ENCODE measurements around the gene NTN3. TPM values are rescaled to one million over a fixed set of nuclear protein-coding genes. Genes with fewer than 3 reads are reported as not detected.

NTN3 gene
- total RNA-seq, 1 donor = 0.36 TPM

GRCh38 chr16:2512735-2513404 is 41.8 kb downstream of the NTN3 start:
- Histone ChIP-seq H3K27me3 (ENCODE audit: insufficient read depth, low read length) (no peaks in the 10 kb centered on the region), H3K4me1 (ENCODE audit: insufficient read depth, low read length) (peaks cover 39% of the 10 kb centered on the region), H3K9me3 (ENCODE audit: low read depth, low read length) (no peaks in the 10 kb centered on the region), H3K79me2 (ENCODE audit: insufficient read depth, low read length) (peaks cover 40% of the 10 kb centered on the region), H3K36me3 (ENCODE audit: insufficient read depth, low read length) (peaks cover 5% of the 10 kb centered on the region), H4K20me1 (ENCODE audit: insufficient read depth, low read length) (peaks cover 34% of the 10 kb centered on the region), H3K4me2 (ENCODE audit: insufficient read depth, low read length) (peak overlapping the region; percentile 77), H2AFZ (ENCODE audit: low read length) (peak overlapping the region; percentile 68), H3K27ac (ENCODE audit: low read depth, low read length) (no peak overlapping the region), H3K4me3 (ENCODE audit: insufficient read depth, low read length) (peak overlapping the region; percentile 98)
- DNase-seq (ENCODE audit: insufficient read length, low spot score, missing footprints) = peak; percentile 83
- TF ChIP-seq, protein P1, sequence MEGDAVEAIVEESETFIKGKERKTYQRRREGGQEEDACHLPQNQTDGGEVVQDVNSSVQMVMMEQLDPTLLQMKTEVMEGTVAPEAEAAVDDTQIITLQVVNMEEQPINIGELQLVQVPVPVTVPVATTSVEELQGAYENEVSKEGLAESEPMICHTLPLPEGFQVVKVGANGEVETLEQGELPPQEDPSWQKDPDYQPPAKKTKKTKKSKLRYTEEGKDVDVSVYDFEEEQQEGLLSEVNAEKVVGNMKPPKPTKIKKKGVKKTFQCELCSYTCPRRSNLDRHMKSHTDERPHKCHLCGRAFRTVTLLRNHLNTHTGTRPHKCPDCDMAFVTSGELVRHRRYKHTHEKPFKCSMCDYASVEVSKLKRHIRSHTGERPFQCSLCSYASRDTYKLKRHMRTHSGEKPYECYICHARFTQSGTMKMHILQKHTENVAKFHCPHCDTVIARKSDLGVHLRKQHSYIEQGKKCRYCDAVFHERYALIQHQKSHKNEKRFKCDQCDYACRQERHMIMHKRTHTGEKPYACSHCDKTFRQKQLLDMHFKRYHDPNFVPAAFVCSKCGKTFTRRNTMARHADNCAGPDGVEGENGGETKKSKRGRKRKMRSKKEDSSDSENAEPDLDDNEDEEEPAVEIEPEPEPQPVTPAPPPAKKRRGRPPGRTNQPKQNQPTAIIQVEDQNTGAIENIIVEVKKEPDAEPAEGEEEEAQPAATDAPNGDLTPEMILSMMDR (IDR thresholded peaks at IDR 0.05; ENCODE audit: extremely low read depth, low read depth, low read length) = peak; percentile 12

- H3K4me2 ChIP-seq (ENCODE audit: insufficient read depth, low read length) = peak within 1 kb of the TSS; percentile 99
- TF ChIP-seq, protein P1 (IDR thresholded peaks at IDR 0.05; ENCODE audit: extremely low read depth, low read depth, low read length) = no peak
- peaks cover 5% of the 10 kb centered on the region for H3K36me3 ChIP-seq (ENCODE audit: insufficient read depth, low read length)
- peaks cover 42% of the 10 kb centered on the region for H4K20me1 ChIP-seq (ENCODE audit: insufficient read depth, low read length)
- peak within 1 kb of the TSS; percentile 98 for H3K4me3 ChIP-seq (ENCODE audit: insufficient read depth, low read length)
- no peaks in the 10 kb centered on the region for H3K27me3 ChIP-seq (ENCODE audit: insufficient read depth, low read length)
- peak within 1 kb of the TSS; percentile 68 for H2AFZ ChIP-seq (ENCODE audit: low read length)
- peaks cover 41% of the 10 kb centered on the region for H3K4me1 ChIP-seq (ENCODE audit: insufficient read depth, low read length)
- peak within 1 kb of the TSS; percentile 93 for H3K27ac ChIP-seq (ENCODE audit: low read depth, low read length)
- H3K9me3 ChIP-seq (ENCODE audit: low read depth, low read length) = no peaks in the 10 kb centered on the region
- peaks cover 48% of the 10 kb centered on the region for H3K79me2 ChIP-seq (ENCODE audit: insufficient read depth, low read length)
- peak; percentile 99 for DNase-seq (ENCODE audit: insufficient read length, low spot score, missing footprints)
These were observed 42.6 kb downstream of the NTN3 start, which contains the start of gene ATP6V0C for GRCh38 chr16:2513405-2514332. Gene ATP6V0C (plus strand): TSS chr16:2513952. CDS start chr16:2514104, 152 bp downstream.

DNA sequence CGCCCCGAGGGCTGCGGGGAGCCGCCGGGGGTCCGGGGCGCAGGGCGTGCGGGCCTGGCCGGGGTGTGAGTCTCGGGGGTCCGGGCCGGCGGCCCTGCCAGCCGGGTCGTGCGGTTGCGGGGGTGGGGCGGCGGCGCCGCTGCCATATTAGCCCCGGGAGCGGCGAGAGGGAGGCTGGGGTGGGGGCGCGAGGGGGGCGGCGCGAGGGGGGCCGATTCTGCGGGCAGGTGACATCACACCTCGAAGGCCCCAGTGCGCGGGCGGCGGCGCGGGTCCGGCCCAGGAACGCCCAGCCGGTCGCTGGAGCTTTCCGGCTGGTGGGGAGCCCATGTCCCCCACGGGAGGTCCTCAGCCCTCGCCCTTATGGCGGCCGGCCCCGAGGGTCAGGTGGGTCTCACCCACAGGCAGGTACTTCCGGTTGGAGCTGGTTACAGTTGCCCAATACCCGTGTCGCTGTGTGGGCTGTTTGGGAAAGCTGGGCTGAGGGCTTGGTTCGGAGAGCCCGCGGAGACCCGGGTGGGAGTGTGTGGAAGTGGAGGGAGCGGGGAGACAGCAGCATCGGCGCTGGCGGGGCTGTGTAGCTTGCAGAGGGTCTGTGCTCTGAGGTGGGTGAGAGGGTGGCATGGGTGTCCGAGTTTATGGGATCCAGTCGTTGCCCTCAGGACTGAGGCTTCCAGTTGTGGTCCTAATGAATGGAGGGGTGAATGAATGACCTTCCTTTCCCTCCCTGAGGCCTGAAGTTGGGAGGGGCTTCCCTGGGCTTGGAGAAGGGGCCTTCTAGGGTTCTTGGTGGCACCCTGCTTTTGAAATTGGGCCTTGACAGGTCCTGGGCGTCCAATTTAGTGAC is 43.5 kb downstream of the NTN3 start:
- peaks cover 9% of the 10 kb centered on the region for H3K36me3 ChIP-seq (ENCODE audit: insufficient read depth, low read length)
- peaks cover 57% of the 10 kb centered on the region for H3K79me2 ChIP-seq (ENCODE audit: insufficient read depth, low read length)
- peak overlapping the region; percentile 93 for H3K27ac ChIP-seq (ENCODE audit: low read depth, low read length)
- peak; percentile 92 for DNase-seq (ENCODE audit: insufficient read length, low spot score, missing footprints)
- no peak overlapping the region for H2AFZ ChIP-seq (ENCODE audit: low read length)
- H4K20me1 ChIP-seq (ENCODE audit: insufficient read depth, low read length) = peaks cover 51% of the 10 kb centered on the region
- peaks cover 43% of the 10 kb centered on the region for H3K4me1 ChIP-seq (ENCODE audit: insufficient read depth, low read length)
- TF ChIP-seq, protein P1 (IDR thresholded peaks at IDR 0.05; ENCODE audit: extremely low read depth, low read depth, low read length) = no peak
- no peaks in the 10 kb centered on the region for H3K27me3 ChIP-seq (ENCODE audit: insufficient read depth, low read length)
- H3K9me3 ChIP-seq (ENCODE audit: low read depth, low read length) = no peaks in the 10 kb centered on the region
- H3K4me2 ChIP-seq (ENCODE audit: insufficient read depth, low read length) = peak overlapping the region; percentile 99
- peak overlapping the region; percentile 98 for H3K4me3 ChIP-seq (ENCODE audit: insufficient read depth, low read length)
